ENCODE results near the gene SMC3.
"Not testable (repeated sequence)": the region's sequence is repeated elsewhere in the genome, so short reads cannot be mapped to it uniquely, and the experiment has no call there.

The SMC3 gene

GRCh38 chr10:110628161-110628560, 60.7 kb downstream of the SMC3 start:
- DNase-seq, result no peak

DNA sequence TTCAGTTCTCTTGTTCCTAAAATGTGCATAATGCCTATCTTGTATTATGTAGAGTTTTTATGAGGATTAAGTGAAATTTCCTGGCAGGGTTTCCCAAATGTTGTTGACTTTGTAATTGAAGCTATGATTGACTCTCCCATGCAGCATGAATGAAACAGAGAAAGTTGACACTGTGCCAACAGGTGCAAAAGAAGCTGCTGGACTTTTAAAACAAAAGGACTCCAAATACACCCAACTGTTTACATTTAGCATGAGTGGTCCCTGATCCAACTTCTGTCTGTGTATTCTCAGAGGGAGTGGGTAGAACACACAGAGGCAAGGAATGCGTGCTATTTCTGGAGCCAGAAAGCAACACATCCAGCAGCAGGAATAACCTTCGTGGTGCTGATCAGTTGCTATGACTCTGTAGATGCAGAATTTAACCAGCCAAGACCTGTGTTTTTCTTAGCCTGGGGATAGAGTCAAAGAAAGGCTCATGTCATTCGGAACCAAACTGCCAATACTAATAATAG, 62.2 kb downstream of the SMC3 start:
- DNase-seq, result peak; percentile 57

- DNase-seq, result no peak
Observed at GRCh38 chr10:110631934-110632333, 64.4 kb downstream of the SMC3 start.

DNA sequence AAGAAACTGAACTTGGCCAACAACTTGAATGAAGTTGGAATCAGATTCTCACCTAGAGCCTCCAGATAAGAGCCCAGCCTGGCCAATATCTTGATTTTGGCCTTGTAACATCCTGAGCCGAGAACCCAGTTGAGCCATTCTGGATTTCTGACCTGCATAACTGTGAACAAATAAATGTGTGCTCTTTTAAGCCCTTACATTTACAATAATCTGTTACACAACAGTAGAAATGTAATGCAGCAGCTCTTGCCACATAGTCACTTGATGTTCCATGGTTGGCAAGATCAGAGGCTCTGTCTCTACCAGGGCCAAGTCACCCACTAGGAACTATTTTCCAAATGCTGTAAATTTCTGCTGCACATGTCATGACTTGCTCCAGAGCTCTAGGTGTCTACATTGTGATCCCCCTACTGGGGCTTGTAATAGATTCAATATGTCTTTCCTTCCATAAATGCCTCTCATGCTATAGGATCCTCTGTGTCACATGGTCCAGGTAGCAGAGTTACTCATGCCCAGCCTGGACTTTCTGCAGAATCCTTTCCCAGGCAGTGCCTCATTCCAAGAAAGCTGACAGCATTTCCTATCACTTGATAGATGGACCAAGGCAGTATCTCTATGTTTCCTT, 65.2 kb downstream of the SMC3 start:
- no peak for DNase-seq

DNA sequence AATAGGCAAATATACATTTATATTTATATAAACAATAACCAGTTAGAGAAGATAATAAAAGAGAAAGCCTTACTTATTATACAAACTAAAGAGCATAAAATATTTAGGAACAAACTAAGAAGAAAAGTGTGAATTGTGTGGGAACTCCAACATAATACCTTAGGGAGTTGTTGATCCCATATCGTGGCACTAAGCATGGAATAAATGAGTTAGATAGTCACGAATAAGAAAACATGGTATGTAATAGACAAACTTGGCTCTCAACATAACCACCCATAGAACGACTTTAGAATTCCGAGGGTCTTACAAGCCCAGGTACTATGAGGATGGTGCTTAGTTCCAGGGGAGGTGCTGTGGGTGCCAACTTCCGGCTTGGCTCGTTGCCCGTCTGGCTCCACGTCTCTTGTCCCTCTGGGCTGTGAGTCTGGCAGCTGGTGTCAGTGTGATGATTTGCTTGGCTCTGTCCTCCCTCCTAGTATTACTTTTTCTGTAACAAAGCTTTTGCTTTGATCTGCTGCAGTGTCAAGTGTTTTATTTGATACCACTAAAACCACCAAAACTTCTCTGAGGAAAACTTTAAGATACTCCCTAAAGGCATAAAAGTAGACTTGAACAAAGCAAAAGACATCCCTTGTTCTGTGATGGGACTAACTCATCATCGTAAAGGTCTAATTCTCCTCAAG, 67.2 kb downstream of the SMC3 start:
- peak; percentile 33 for DNase-seq

DNA sequence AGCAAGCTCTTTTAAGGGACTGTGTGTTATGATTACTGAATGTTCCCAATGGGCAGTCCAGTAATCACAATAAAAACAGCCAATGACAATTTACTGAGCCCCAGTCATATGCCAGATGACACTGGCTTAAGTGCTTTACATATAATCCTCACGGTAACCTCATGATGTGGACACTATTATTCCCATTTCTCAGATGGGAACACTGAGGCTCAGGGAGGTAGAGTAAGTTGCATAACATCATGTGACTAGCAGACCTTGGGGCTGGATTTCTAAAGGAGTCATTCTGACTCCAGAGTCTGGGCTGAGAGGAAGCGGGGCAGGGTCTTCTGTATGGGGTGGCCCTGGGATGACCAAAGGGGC, 69.1 kb downstream of the SMC3 start:
- DNase-seq, result no peak

DNA sequence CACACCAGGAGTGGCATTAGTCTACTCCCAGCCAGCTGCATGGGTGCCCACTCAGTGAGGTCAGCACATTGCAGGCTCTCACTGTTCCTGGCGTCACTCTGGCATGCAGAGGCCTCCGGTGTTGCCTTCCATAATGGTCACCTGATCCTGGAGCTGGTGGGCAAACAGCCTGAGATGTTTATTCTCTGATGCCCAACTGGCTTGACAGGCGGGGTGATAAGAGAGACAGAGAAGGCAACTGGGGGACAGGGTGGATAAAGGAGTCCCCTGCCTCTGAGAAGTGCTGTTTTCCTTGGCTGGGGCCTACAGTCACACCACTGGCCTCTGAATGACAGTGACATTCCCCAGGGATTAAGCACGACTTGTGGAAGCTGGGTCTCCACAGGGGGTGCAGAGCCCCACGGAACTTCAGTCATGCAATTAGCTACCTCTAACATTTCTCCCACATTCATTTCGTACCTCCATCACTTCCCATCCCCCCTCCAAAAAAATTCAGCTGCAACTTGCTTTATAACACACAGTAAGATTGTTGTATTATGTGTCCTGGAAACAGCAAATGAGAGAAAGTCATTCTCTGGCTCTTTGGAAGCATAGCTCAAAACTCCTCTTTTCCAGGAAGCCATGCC, 69.5 kb downstream of the SMC3 start:
- no peak for DNase-seq

- DNase-seq, result no peak
Observed at GRCh38 chr10:110637558-110638053, 70.1 kb downstream of the SMC3 start.

DNA sequence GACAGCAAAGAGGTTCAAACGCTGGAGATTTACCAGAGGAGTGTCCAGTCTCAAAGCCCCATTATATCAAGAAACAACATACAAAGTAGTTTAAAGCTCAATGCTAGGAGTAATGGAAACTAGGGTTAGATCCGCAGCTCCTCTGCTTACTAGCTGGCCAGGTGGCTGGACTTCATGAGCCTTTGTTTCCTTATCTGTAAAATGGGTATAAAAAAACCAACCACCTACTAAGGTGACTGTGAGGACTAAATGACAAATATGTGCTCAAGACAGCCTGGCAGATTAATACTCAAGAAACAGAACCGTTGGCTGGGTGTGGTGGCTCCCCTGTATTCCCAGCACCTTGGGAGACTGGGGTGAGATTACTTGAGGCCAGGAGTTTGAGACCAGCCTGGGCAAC, 70.8 kb downstream of the SMC3 start:
- DNase-seq, result no peak

DNA sequence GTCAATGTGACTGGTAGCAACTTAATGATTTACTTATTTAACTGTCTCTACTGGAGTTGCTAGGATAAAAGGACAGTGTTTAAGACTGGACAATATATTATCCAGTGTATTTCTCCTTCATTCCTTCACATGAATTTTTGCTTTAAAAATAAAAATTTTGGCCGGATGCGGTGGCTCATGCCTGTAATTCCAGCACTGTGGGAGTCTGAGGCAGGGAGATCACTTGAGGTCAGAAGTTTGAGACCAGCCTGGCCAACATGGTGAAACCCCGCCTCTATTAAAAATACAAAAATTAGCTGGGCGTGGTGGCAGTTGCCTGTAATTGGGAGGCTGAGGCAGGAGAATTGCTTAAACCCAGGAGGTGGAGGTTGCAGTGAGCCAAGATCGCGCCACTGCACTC, 71.6 kb downstream of the SMC3 start:
- not testable (repeated sequence) for DNase-seq

- not testable (repeated sequence) for DNase-seq
Observed at GRCh38 chr10:110639858-110640257, 72.4 kb downstream of the SMC3 start.

DNA sequence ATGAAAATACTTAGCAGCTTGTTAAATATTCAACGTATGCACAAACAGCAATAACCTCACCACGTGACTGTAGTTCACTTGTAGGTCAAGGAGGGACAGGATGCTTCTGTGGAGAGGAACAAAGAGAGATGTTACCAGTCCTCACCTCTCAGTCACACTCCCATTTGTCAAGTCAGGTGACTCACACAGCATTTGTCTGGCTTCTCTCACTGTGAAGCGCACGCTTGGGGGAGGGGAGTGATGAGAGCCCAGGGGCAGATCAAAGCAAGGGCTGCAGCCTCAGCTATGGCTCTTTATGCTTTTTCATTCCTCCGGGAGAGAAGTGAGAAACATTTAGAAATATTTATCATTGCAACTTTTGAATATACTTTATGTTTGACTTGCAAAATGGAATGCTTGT, 73.8 kb downstream of the SMC3 start:
- no peak for DNase-seq

- DNase-seq, result no peak
Observed at GRCh38 chr10:110642204-110643034, 74.9 kb downstream of the SMC3 start.

GRCh38 chr10:110643035-110643652, 75.6 kb downstream of the SMC3 start:
- DNase-seq, result no peak

GRCh38 chr10:110643653-110644597, 76.4 kb downstream of the SMC3 start, which contains the start of gene RBM20:
Gene RBM20 (plus strand): TSS chr10:110644336. CDS start chr10:110644455, 119 bp downstream.
- DNase-seq, result no peak

DNA sequence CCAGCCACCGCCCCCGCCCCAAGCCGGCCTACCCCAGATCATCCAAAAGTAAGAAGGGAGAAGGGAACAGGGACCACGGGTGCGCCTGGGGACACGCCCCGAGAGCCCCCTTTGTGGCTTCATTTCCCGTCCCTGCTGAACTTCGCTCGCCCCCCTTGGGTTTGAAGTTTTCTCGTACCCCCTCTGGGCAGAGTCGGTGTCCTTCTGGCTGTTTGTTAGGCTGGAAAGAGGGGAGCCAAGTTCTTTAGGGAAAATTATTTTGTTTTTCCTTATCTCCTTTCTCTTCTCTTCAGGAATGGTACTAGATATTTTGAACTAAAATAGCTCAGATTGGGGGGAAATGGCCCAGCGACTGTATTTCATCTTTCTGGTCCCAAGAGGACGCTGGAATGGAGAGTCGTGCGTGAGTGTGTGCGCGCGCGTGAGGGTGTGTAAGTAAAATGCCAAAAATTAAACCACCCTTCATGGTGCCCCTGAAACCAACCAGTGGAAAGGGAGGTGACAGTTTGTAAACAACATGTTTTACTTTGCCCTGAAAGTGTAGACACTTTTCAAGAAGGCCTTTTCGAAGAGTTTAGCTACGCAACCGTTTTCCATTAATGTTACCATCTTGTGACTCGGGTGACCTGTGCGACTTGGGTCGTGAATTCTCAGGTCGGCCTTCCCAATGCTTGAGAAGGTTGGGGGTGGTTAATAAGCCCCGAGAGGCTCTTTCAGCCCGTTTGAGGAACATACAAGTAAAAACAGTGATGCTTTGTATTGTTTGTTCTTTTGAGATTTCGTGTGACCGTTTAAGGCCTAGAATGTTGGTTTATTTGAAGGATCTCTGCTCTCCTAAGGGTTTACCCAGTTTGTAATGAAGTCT, 77.3 kb downstream of the SMC3 start:
- no peak for DNase-seq

- DNase-seq, result no peak
Observed at GRCh38 chr10:110646417-110647135, 79.1 kb downstream of the SMC3 start.

DNA sequence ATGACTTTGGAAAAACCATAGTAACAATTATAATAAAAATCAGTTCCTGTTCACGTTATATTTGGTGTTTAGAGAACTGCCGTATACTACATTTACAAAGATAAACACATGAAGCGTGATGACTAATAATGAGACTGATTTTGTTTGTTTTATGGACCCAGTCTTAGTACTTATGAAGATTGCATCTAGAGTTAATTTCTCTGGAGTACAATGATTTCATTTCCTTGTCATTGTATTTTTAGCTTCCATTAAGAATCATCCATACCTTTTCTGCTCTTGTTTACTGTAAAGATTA, 79.6 kb downstream of the SMC3 start:
- DNase-seq, result no peak

DNA sequence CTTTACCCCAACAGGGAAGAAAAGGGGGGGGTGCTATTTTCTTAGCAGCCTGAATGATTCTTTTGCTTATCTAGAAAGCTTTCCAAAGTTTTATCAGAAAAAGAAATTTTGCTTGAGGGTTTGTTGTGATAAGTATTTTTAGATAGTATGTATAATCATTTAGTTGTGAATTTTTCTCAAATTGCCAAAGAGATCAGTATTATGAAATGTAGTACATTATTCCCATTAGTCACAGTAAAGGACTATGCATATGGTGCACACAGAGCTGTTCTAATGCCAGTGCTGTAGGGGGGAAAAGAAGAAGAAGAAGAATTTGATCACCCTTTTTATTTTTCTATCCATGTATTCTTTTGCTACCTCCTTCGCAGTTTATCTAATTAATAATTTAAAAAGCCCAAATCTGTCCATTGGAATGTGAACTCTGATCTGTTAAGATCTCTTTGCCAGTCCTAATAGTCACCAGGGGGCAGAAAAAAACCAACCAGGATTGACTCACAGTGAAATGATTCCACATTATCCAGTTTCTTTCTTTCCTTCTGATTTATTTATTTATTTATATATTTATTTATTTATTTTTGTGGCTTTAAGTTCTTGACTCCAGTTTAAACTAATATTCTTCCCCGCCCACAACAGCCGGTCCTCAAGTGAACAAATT, 81.3 kb downstream of the SMC3 start:
- DNase-seq, result no peak
